Measurements from ENCODE around the gene LIMA1. TPM values are rescaled to one million over a fixed set of nuclear protein-coding genes. Genes with fewer than 3 reads are reported as not detected.

Gene LIMA1
- total RNA-seq, 6 experiments from 2014 or later: 7.3 to 21.9 (median 13.1) TPM

DNA sequence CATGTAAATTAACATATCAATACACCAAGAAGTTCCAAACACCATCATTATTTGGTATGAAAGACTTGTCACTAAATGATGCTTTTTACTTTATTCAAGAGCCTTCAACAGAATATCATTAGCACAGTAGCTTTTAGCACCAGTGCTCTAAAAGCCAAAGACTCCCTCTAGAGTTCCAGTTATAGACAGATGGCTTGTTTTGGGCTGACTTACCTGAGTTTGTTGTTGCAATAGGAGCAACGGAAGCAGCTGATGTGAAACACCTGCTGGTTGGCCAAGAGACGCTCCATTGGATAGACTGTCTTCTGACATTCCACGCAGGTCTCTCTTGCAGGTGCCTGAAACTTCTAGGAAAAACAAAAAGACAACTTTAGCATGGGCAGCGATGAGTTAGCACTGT, 101.6 kb downstream of the LIMA1 start:
- intact Hi-C loops (cut with DNase I): no loop called here
- no peak for DNase-seq
- no peak for TF ChIP-seq POLR2A (IDR thresholded peaks at IDR 0.05)
- TF ChIP-seq, protein P1, sequence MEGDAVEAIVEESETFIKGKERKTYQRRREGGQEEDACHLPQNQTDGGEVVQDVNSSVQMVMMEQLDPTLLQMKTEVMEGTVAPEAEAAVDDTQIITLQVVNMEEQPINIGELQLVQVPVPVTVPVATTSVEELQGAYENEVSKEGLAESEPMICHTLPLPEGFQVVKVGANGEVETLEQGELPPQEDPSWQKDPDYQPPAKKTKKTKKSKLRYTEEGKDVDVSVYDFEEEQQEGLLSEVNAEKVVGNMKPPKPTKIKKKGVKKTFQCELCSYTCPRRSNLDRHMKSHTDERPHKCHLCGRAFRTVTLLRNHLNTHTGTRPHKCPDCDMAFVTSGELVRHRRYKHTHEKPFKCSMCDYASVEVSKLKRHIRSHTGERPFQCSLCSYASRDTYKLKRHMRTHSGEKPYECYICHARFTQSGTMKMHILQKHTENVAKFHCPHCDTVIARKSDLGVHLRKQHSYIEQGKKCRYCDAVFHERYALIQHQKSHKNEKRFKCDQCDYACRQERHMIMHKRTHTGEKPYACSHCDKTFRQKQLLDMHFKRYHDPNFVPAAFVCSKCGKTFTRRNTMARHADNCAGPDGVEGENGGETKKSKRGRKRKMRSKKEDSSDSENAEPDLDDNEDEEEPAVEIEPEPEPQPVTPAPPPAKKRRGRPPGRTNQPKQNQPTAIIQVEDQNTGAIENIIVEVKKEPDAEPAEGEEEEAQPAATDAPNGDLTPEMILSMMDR (IDR thresholded peaks at IDR 0.05): no peak
- H3K27ac ChIP-seq: no peak overlapping the region
- H3K27me3 ChIP-seq: no peaks in the 10 kb centered on the region
- no peak overlapping the region for H3K4me3 ChIP-seq
- 94% methylated on average over 4 of the region's 4 CpGs for WGBS (ENCODE audit: insufficient coverage, low coverage, low lambda C conversion rate, missing lambda C conversion rate)
- no peaks in the 10 kb centered on the region for H3K4me1 ChIP-seq
- no peak for ATAC-seq
- H3K9me3 ChIP-seq: no peaks in the 10 kb centered on the region
- H3K36me3 ChIP-seq: peaks cover 0 to 12% (median 3%) of the 10 kb centered on the region in 4 donors

- ATAC-seq (no peak), DNase-seq (no peak)
- Histone ChIP-seq H3K4me1 (no peaks in the 10 kb centered on the region), H3K9me3 (no peaks in the 10 kb centered on the region), H3K27ac (no peak overlapping the region), H3K36me3 (peaks cover 0 to 12% (median 3%) of the 10 kb centered on the region in 4 donors), H3K27me3 (no peaks in the 10 kb centered on the region), H3K4me3 (no peak overlapping the region)
- TF ChIP-seq, protein P1 (IDR thresholded peaks at IDR 0.05): no peak
- 11% methylated on average over 1 of the region's 1 CpG for WGBS (ENCODE audit: insufficient coverage, low coverage, low lambda C conversion rate, missing lambda C conversion rate)
- intact Hi-C loops (cut with DNase I): loop anchor here in 1 of 2 donors (10.0 kb wide), 1 partner anchor 101 kb away; no protein-coding TSS in a partner anchor
Measured at GRCh38 chr12:50175716-50176026, 107.6 kb downstream of the LIMA1 start.

DNA sequence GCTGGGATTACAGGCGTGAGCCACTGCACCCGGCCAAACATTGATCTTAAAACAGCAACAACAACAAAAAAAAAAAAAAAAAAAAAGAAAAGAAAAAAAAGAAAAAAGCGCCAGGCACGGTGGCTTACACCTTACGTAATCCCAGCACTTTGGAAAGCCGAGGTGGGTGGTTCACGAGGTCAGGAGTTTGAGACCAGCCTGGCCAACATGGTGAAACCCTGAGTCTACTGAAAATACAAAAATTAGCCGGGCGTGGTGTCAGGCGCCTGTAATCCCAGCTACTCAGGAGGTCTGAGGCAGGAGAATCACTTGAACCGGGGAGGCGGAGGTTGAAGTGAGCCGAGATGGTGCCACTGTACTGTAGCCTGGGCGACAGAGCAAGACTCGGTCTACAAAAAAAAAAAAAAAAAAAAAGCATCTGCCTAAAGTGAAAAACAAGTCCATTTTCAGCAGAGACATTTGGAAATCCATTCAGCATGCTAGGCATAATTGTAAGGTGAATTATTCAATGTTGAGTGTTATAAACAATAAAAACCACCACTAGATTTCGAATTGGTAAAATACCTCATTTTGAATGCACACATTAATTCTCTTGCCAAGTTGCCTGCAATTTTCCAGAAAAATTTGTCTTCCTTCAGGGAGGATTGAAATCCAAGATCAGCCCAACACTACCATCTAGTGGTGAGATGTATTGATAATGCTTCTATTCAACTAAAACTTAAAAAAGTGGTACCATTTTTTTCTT, 108.2 kb downstream of the LIMA1 start:
- DNase-seq: no peak
- 12% methylated on average over 10 of the region's 16 CpGs for WGBS (ENCODE audit: insufficient coverage, low coverage, low lambda C conversion rate, missing lambda C conversion rate)
- ATAC-seq: peak; percentile 69 to 85 (median 78)
- no peaks in the 10 kb centered on the region for H3K9me3 ChIP-seq
- H3K27ac ChIP-seq: no peak overlapping the region
- H3K27me3 ChIP-seq: no peaks in the 10 kb centered on the region
- TF ChIP-seq, protein P1 (IDR thresholded peaks at IDR 0.05): peak; percentile 68 to 79 (median 70)
- TF ChIP-seq POLR2A (IDR thresholded peaks at IDR 0.05): no peak
- peaks cover 0 to 12% (median 3%) of the 10 kb centered on the region in 4 donors for H3K36me3 ChIP-seq
- H3K4me1 ChIP-seq: no peaks in the 10 kb centered on the region
- no peak overlapping the region for H3K4me3 ChIP-seq
- intact Hi-C loops (cut with DNase I): loop anchor here (5.0 to 10.0 kb wide), 2 partner anchors 98 to 100 kb away; no protein-coding TSS in a partner anchor

GRCh38 chr12:50167049-50167828, 116.1 kb downstream of the LIMA1 start, which contains the start of gene CERS5:
Gene CERS5 (minus strand): TSS chr12:50167369. CDS start chr12:50167297, 72 bp downstream.
- peak; percentile 65 for TF ChIP-seq POLR2A (IDR thresholded peaks at IDR 0.05)
- TF ChIP-seq, protein P1 (IDR thresholded peaks at IDR 0.05): peak; percentile 36 to 57 (median 48)
- Histone ChIP-seq H3K27me3 (no peaks in the 10 kb centered on the region), H3K36me3 (no peaks in the 10 kb centered on the region), H3K4me3 (peak within 1 kb of the TSS; percentile 70 to 95 (median 93)), H3K4me1 (peaks cover 0 to 5% (median 0%) of the 10 kb centered on the region in 4 donors), H3K27ac (peak within 1 kb of the TSS; percentile 17 to 87 (median 76)), H3K9me3 (no peaks in the 10 kb centered on the region)
- intact Hi-C loops (cut with DNase I): no loop called here
- ATAC-seq (peak; percentile 99 to 100 (median 100)), DNase-seq (peak; percentile 99)
- under 1% methylated on average over 20 of the region's 70 CpGs for WGBS (ENCODE audit: insufficient coverage, low coverage, low lambda C conversion rate, missing lambda C conversion rate)
